OCI-LY7 (cell line): ENCODE results near the gene CD58. TPM values are rescaled to one million over a fixed set of nuclear protein-coding genes. Genes with fewer than 3 reads are reported as not detected.
A peak's percentile ranks its signal among the peaks of the same experiment; 100 is the strongest.
"Not testable (repeated sequence)": the region's sequence is repeated elsewhere in the genome, so short reads cannot be mapped to it uniquely, and the experiment has no call there.

ENCODE experiments used
- Bru-seq: library from RNA; stranded (reverse); fragments of 400-500 nt; gene quantifications from one replicate; lab custom pipeline; 2021; lab: Mats Ljungman, UMichigan
- BruChase-seq, 2 experiments: library from RNA; stranded (reverse); fragments of 400-500 nt; gene quantifications; one replicate each; lab custom pipeline; 2021; lab: Mats Ljungman, UMichigan
- BruUV-seq: library from RNA; stranded (reverse); fragments of 400-500 nt; replicated peaks from 2 replicates; lab custom pipeline; 2021; lab: Mats Ljungman, UMichigan
- CTCF ChIA-PET: fragments of 300-600 bp; sonication (Branson Sonifier 250); formaldehyde crosslinking; loops from one replicate; lab custom pipeline; 2022; ENCODE audit warnings: antibody characterized with exemption; ENCODE audit not compliant: unreplicated experiment; lab: Charles Lee
- POLR2A ChIA-PET: fragments of 300-600 bp; sonication (Branson Sonifier 250); formaldehyde crosslinking; loops from one replicate; lab custom pipeline; 2022; ENCODE audit warnings: antibody characterized with exemption; lab: Charles Lee
- DNase-seq: peaks from one replicate; pipeline ENCODE4 v3.0.0-alpha.2; 2015; ENCODE audit warnings: low spot score
- H2AFZ ChIP-seq: fragments of 200-600 bp; sonication (generic), shearing (Covaris generic); 2 replicates; pipeline ENCODE4 v1.6.1; 2014; ENCODE audit warnings: mild to moderate bottlenecking, antibody characterized with exemption, low read length, moderate library complexity
- H3K27ac ChIP-seq: fragments of 200-600 bp; sonication (generic); 2 replicates; pipeline ENCODE4 v1.5.1; 2014; ENCODE audit warnings: mixed run types, low read depth, mild to moderate bottlenecking, moderate library complexity, low read length, inconsistent platforms; ENCODE audit not compliant: poor library complexity, severe bottlenecking
- H3K36me3 ChIP-seq: fragments of 200-600 bp; sonication (generic); 2 replicates; pipeline ENCODE4 v1.6.1; 2014; ENCODE audit warnings: mild to moderate bottlenecking, antibody characterized with exemption, low read length, moderate library complexity, mixed read lengths; ENCODE audit not compliant: insufficient read depth
- H3K4me1 ChIP-seq: fragments of 200-600 bp; sonication (generic); 2 replicates; pipeline ENCODE4 v1.5.1; 2014; ENCODE audit warnings: mild to moderate bottlenecking, low read length; ENCODE audit not compliant: insufficient read depth, poor library complexity, severe bottlenecking
- H3K4me2 ChIP-seq: fragments of 200-600 bp; sonication (generic); 2 replicates; pipeline ENCODE4 v1.6.1; 2014; ENCODE audit warnings: mild to moderate bottlenecking, low read length
- H3K4me3 ChIP-seq: fragments of 200-600 bp; sonication (generic); 2 replicates; pipeline ENCODE4 v1.5.1; 2014; ENCODE audit warnings: mild to moderate bottlenecking, low read depth, low read length; ENCODE audit not compliant: poor library complexity, severe bottlenecking
- H3K79me2 ChIP-seq: fragments of 200-600 bp; sonication (generic); 2 replicates; pipeline ENCODE4 v1.6.1; 2016; ENCODE audit warnings: low read depth, mild to moderate bottlenecking, low read length, moderate library complexity, mixed read lengths; ENCODE audit not compliant: insufficient read depth
- H3K9me2 ChIP-seq: fragments of 200-600 bp; sonication (generic); 2 replicates; pipeline ENCODE4 v1.6.1; 2016; ENCODE audit warnings: mild to moderate bottlenecking, low read length, mixed read lengths; ENCODE audit not compliant: insufficient read depth
- H3K9me3 ChIP-seq: fragments of 200-600 bp; sonication (generic); 2 replicates; pipeline ENCODE4 v1.6.1; 2014; ENCODE audit warnings: mild to moderate bottlenecking, mixed run types, low read length, mixed read lengths
- H4K20me1 ChIP-seq: fragments of 200-600 bp; sonication (generic); 2 replicates; pipeline ENCODE4 v1.6.1; 2014; ENCODE audit warnings: mild to moderate bottlenecking, antibody characterized with exemption, low read length, moderate library complexity, mixed read lengths; ENCODE audit not compliant: insufficient read depth
- CTCF ChIP-seq: fragments of 200-600 bp; sonication (generic); conservative IDR thresholded peaks from 2 replicates; pipeline ENCODE4 v1.5.1; 2014; ENCODE audit warnings: mild to moderate bottlenecking, antibody characterized with exemption, low read length, moderate library complexity, mixed read lengths
- EZH2phosphoT487 ChIP-seq: fragments of 200-600 bp; sonication (generic); IDR thresholded peaks from 2 replicates; pipeline ENCODE4 v1.6.1; 2018; ENCODE audit warnings: low read depth, borderline replicate concordance, mild to moderate bottlenecking, mixed run types, antibody characterized with exemption, low read length, moderate library complexity, mixed read lengths
- intact Hi-C: fragments of 100-400 bp; cut with micrococcal nuclease; formaldehyde crosslinking; loops from one replicate; pipeline ENCODE4 v1.10.0; 2022; ENCODE audit not compliant: unreplicated experiment
- long read RNA-seq: library from polyadenylated mRNA; stranded (forward); transcript quantifications from one replicate; pipeline ENCODE4 v2.0.0, GENCODE V29; 2022
- total RNA-seq, 2 experiments: library from RNA; depleted of rRNA in 1 of 2; stranded (reverse); fragments of >200 nt in 1 of 2; shearing (Covaris generic) in 1 of 2; gene quantifications; 2 replicates each; pipeline ENCODE4 v1.2.3, GENCODE V29; 2014 to 2022

The CD58 gene
- total RNA-seq (2014; rRNA removed; shearing (Covaris generic)) (not detected in 2 replicates), total RNA-seq (2022) (1.8 and 3.3 TPM in 2 replicates), Bru-seq, nascent RNA (percentile 36 among the genes with signal in this experiment), BruChase-seq, experiment 1, labeled RNA remaining after a 6-hour chase (percentile 37 among the genes with signal in this experiment), BruChase-seq, experiment 2, labeled RNA remaining after a 2-hour chase (percentile 37 among the genes with signal in this experiment)
- long read RNA-seq, partial matches to known transcripts: 0 of 3 reads
- long read RNA-seq, other reads (novel, unspliced or antisense): 0 of 3 reads

GRCh38 chr1:116570358-116571214, at the start of gene CD58:
Gene CD58 (minus strand): TSS chr1:116571026. CDS start chr1:116570972, 54 bp downstream.
- CTCF ChIA-PET: interaction anchor here (0.6 kb wide), 1 partner anchor 242 kb away, joined by 3 read pairs; no protein-coding TSS in a partner anchor
- H3K4me1 ChIP-seq: no peaks in the 10 kb centered on the region
- peak within 1 kb of the TSS; percentile 64 for H3K4me3 ChIP-seq
- H3K9me3 ChIP-seq: no peaks in the 10 kb centered on the region
- H2AFZ ChIP-seq: peak within 1 kb of the TSS; percentile 23; the same call in 1 of the 2 replicates
- no peaks in the 10 kb centered on the region for H3K36me3 ChIP-seq
- H4K20me1 ChIP-seq: no peaks in the 10 kb centered on the region
- intact Hi-C loops: no loop called here
- peak within 1 kb of the TSS; percentile 60 for H3K4me2 ChIP-seq
- no peaks in the 10 kb centered on the region for H3K9me2 ChIP-seq
- no TSS peak for BruUV-seq
- POLR2A ChIA-PET: no interaction called here
- TF ChIP-seq EZH2phosphoT487: no peak
- peak; percentile 65 for TF ChIP-seq CTCF
- H3K27ac ChIP-seq: no peak within 1 kb of the TSS
- peak; percentile 43 for DNase-seq
- H3K79me2 ChIP-seq: no peaks in the 10 kb centered on the region

GRCh38 chr1:116620392-116620791, 49.6 kb upstream of the CD58 start:
- CTCF ChIA-PET, H3K79me2 ChIP-seq, H3K4me2 ChIP-seq: not testable (repeated sequence)

GRCh38 chr1:116619106-116619505, 48.3 kb upstream of the CD58 start:
- BruUV-seq, H2AFZ ChIP-seq, CTCF ChIA-PET, H3K27ac ChIP-seq, intact Hi-C loops, H3K4me1 ChIP-seq, H4K20me1 ChIP-seq, POLR2A ChIA-PET, H3K9me2 ChIP-seq, DNase-seq, H3K36me3 ChIP-seq, H3K9me3 ChIP-seq, H3K4me2 ChIP-seq, H3K4me3 ChIP-seq, H3K79me2 ChIP-seq: not testable (repeated sequence)

More at GRCh38 chr1:116620392-116620791, 49.6 kb upstream of the CD58 start:
- POLR2A ChIA-PET, H4K20me1 ChIP-seq, DNase-seq, H3K9me3 ChIP-seq, H3K4me3 ChIP-seq, intact Hi-C loops, BruUV-seq, H3K9me2 ChIP-seq, H3K36me3 ChIP-seq, H3K4me1 ChIP-seq, H2AFZ ChIP-seq, H3K27ac ChIP-seq: not testable (repeated sequence)

GRCh38 chr1:116617808-116618207, 47.0 kb upstream of the CD58 start:
- DNase-seq, H2AFZ ChIP-seq, H4K20me1 ChIP-seq, BruUV-seq, CTCF ChIA-PET, H3K36me3 ChIP-seq, H3K9me2 ChIP-seq, H3K4me3 ChIP-seq, H3K79me2 ChIP-seq, intact Hi-C loops, H3K9me3 ChIP-seq, H3K4me2 ChIP-seq, POLR2A ChIA-PET, H3K4me1 ChIP-seq, H3K27ac ChIP-seq: not testable (repeated sequence)

- H3K4me2 ChIP-seq, H3K9me2 ChIP-seq, H3K27ac ChIP-seq, H4K20me1 ChIP-seq, H2AFZ ChIP-seq, intact Hi-C loops, H3K4me1 ChIP-seq, H3K79me2 ChIP-seq, POLR2A ChIA-PET, H3K36me3 ChIP-seq, H3K9me3 ChIP-seq, H3K4me3 ChIP-seq, CTCF ChIA-PET, BruUV-seq, DNase-seq: not testable (repeated sequence)
Measured at GRCh38 chr1:116613825-116614224, 43.0 kb upstream of the CD58 start.
